RPMI7951 (cell line): Measurements from ENCODE around the gene NPLOC4. TPM values are rescaled to one million over a fixed set of nuclear protein-coding genes. Genes with fewer than 3 reads are reported as not detected.

Experiments used
- DNase-seq: peaks from one replicate; pipeline ENCODE4 v3.0.0-alpha.2; 2012; ENCODE audit warnings: low read depth
- total RNA-seq: library from RNA; depleted of rRNA; stranded (reverse); fragments of >200 nt; shearing (Covaris generic); gene quantifications from 2 replicates; pipeline ENCODE4 v1.2.3, GENCODE V29; 2014

NPLOC4 gene
- total RNA-seq, 1 experiment from 2014 or later = 26.9 TPM

GRCh38 chr17:81519284-81520020 is 117.5 kb downstream of the NPLOC4 start:
- DNase-seq = no peak

GRCh38 chr17:81518785-81519283 is 118.1 kb downstream of the NPLOC4 start:
- DNase-seq = no peak

- DNase-seq = no peak
Measured at GRCh38 chr17:81518113-81518784, 118.7 kb downstream of the NPLOC4 start.

GRCh38 chr17:81517339-81518112 is 119.4 kb downstream of the NPLOC4 start:
- no peak for DNase-seq

- no peak for DNase-seq
Measured at GRCh38 chr17:81517009-81517338, 119.9 kb downstream of the NPLOC4 start.

- no peak for DNase-seq
Measured at GRCh38 chr17:81516439-81516838, 120.5 kb downstream of the NPLOC4 start.

- no peak for DNase-seq
Measured at GRCh38 chr17:81515530-81516041, 121.3 kb downstream of the NPLOC4 start.

GRCh38 chr17:81514739-81515529 is 122.0 kb downstream of the NPLOC4 start:
- peak; percentile 84 for DNase-seq

GRCh38 chr17:81514489-81514738 is 122.5 kb downstream of the NPLOC4 start:
- DNase-seq = no peak

GRCh38 chr17:81513753-81514488 is 123.0 kb downstream of the NPLOC4 start:
- peak; percentile 70 for DNase-seq

GRCh38 chr17:81513372-81513752 is 123.5 kb downstream of the NPLOC4 start:
- peak; percentile 60 for DNase-seq

GRCh38 chr17:81512562-81513371 is 124.1 kb downstream of the NPLOC4 start, which contains the start of gene ACTG1:
ACTG1 (minus strand) TSS chr17:81512799; CDS start chr17:81512354, 445 bp downstream.
- DNase-seq = peak; percentile 91

GRCh38 chr17:81511804-81512561 is 124.9 kb downstream of the NPLOC4 start:
- DNase-seq = no peak

GRCh38 chr17:81511554-81511803 is 125.4 kb downstream of the NPLOC4 start:
- DNase-seq = no peak

- no peak for DNase-seq
Measured at GRCh38 chr17:81510785-81511553, 125.9 kb downstream of the NPLOC4 start.

GRCh38 chr17:81509972-81510784 is 126.7 kb downstream of the NPLOC4 start:
- no peak for DNase-seq

GRCh38 chr17:81509207-81509971 is 127.5 kb downstream of the NPLOC4 start:
- DNase-seq = no peak
